GM13976 (cell line): ENCODE results near the gene HMX2.
A peak's percentile ranks its signal among the peaks of the same experiment; 100 is the strongest.

ENCODE experiments used
- DNase-seq: peaks from one replicate; pipeline ENCODE4 v3.0.0; 2012; ENCODE audit warnings: low spot score
- CTCF ChIP-seq: IDR thresholded peaks from 2 replicates; pipeline ENCODE4 v1.5.1; 2012; ENCODE audit warnings: borderline replicate concordance, mild to moderate bottlenecking; ENCODE audit not compliant: insufficient read depth; ENCODE audit errors: extremely low read depth, missing control alignments, control extremely low read depth
- in situ Hi-C: fragments of 300-500 bp; cut with MboI; formaldehyde crosslinking; loops from one replicate; pipeline ENCODE4 v1.12.0; 2022; ENCODE audit warnings: low sequenced_read_pairs, mixed read lengths, inconsistent platforms; ENCODE audit not compliant: unreplicated experiment

HMX2 gene

GRCh38 chr10:123117644-123118417 lies 30.1 kb upstream of the HMX2 start:
- in situ Hi-C loops: no loop called here
- TF ChIP-seq CTCF: no peak

GRCh38 chr10:123119081-123119480 lies 28.9 kb upstream of the HMX2 start:
- TF ChIP-seq CTCF: no peak
- in situ Hi-C loops: no loop called here
- DNase-seq: no peak

More at GRCh38 chr10:123117644-123118417, 30.1 kb upstream of the HMX2 start:
- no peak for DNase-seq

- in situ Hi-C loops: loop anchor here (10.0 kb wide), 1 partner anchor 81 kb away; no protein-coding TSS in a partner anchor
These were observed 21.7 kb upstream of the HMX2 start for GRCh38 chr10:123126246-123126645.

GRCh38 chr10:123129618-123130271 lies 18.2 kb upstream of the HMX2 start:
- in situ Hi-C loops: loop anchor here (10.0 kb wide), 1 partner anchor 85 kb away; no protein-coding TSS in a partner anchor
- no peak for DNase-seq
- TF ChIP-seq CTCF: no peak

More at GRCh38 chr10:123126246-123126645, 21.7 kb upstream of the HMX2 start:
- TF ChIP-seq CTCF: no peak
- DNase-seq: no peak

GRCh38 chr10:123132576-123133477 lies 15.1 kb upstream of the HMX2 start:
- in situ Hi-C loops: no loop called here
- peak; percentile 96 for TF ChIP-seq CTCF
- peak; percentile 88 for DNase-seq
